Stimulated activated CD8-positive, alpha-beta memory T cell treated with anti-CD3 and anti-CD28 coated beads, Interleukin-4, amount 100 ng/mL, for 4 hours (primary cell): ENCODE data around the gene NINJ2.
A peak's percentile ranks its signal among the peaks of the same experiment; 100 is the strongest.

ENCODE experiments used
- DNase-seq, 2 donors: peaks; one replicate each; pipeline ENCODE4 v3.0.0-alpha.2; 2020; ENCODE audit warnings: low read depth in 2 of 2, low spot score in 1 of 2

The NINJ2 gene

DNA sequence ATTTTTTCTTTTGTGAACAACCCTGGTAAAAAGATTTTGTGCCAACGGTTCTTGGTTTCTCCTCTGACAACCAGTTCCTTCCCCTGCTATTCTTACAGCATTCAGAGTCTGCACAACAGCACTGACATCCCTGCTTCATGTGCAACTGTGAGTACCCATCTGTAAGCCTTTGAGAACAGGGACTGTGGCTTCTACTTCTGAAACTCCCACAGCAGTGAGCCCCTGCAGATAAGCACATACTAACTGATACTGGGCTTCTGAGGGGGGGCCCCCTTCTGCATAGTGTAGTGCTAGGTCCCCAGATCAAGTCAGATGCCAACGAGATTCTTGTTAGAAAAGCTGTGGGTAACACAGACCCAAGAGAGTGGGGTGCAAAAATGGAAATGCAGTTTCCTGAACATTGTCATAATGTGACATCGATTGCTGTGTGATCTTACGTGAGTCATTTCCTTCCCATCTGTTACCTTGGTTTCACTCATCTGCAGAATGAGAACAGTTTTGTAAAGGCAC is 11.1 kb upstream of the NINJ2 start:
- DNase-seq = peak; percentile 24 to 46

DNA sequence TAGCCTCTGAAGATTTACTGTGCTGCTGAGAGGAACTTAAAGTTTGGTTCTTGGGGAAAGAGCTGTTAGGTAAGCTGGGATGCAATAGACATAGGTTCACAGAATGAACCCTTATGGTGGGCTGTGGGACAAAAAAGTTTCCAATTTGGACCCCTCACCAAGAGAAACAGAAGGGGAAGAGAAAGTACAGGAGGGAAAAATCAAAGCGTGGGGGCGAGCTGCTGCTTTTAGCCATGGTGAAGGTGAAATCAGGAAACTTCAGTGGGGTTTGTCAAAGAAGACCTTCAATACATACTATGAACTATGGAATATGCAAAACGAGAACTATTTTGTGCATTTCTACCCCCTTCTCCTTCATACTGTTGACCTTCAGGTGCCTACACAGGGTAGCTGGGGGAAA is 10.6 kb upstream of the NINJ2 start:
- no peak for DNase-seq

DNA sequence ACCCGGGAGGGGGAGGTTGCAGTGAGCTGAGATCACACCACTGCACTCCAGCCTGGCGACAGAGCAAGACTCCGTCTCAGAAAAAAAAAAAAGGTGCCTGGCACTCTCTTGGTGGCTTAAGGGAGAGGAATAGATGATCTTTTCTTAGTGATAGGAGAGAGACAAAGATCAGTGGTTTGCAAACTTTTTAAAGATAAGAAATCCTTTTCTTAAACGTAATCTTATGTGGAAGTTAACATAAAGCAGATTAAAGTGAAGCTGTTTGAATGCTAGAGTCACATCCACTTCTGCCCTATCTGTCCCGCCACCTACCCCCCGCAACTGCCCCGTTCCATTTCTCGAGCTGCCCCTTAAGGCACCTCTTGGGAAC is 6.3 kb upstream of the NINJ2 start:
- DNase-seq = no peak

DNA sequence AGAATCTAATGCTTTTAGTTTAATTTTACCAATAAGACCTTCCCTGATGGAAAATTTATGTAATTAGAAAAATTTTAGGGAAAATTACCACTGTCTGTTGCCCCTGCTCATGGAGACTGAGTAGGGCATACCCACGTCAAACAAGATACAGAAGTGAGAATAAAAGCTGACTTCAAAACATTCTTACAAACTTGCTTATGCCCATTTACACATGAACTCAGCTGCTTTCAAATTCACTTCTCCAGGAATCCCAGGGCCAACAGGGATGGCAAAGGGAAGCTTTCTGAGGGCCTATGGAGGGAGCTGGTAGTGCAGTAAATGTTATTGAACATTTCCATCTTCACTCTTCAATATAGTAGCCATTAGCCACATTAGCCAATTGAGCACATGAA is 4.8 kb upstream of the NINJ2 start:
- no peak for DNase-seq

DNA sequence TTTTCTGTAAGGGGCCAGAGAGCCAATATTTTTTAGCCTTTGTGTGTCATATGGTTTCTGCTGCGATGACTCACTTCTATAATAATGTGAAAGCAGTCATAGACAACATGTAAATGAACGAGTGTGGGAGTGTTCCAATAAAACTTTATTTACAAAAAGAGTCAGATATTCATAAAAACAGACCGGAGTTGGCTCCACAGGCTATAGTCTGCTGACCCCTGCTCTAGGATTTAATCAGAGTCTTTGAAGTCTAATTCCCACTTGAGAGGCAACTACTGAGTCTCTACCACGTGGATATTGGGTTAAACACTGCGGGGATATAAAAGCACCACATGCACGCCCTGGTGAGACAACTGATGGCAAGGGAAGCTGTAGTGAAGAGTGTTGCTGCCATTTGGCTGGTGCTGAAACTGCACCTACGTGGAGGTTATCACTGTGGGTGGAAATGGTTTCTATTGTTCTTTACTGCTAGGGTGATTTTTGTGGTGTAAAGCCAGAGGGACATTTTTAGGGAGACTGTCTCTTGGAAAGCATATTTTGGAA is 3.6 kb upstream of the NINJ2 start:
- no peak for DNase-seq

DNA sequence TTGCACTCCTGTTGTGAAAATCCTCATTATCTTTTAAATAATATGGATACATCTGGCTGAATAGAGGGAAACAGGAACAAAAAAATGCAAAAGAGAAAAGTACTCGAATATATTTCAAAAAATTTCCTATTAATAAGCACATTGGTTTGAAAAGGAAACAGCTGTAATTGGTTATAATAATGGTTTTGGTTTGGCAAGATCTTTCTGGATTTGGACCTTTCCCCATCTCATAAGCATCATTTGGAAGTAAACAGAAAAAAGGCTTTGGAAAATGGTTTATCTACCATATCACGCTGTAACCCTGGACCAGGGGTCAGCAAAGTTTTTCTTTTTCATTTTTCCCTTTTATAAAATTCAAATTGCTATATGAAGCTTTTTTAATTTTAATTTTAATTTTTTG is 2.8 kb upstream of the NINJ2 start:
- no peak for DNase-seq

DNA sequence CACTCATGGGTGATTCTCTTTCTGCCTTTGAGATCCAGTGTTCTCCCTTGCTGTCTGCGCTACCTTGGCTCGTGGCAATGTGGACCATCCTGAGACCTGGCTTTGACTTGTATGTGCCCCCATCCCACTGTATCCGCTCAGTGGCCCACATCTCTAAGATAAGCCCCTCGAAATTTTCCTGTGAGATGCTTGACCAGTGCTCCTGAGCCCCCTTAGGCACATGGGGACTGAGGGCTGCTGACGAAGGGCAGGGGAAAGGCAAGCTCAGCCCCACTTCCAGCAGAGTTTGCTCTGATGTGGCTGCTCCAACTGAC is 1.5 kb upstream of the NINJ2 start:
- no peak for DNase-seq

DNA sequence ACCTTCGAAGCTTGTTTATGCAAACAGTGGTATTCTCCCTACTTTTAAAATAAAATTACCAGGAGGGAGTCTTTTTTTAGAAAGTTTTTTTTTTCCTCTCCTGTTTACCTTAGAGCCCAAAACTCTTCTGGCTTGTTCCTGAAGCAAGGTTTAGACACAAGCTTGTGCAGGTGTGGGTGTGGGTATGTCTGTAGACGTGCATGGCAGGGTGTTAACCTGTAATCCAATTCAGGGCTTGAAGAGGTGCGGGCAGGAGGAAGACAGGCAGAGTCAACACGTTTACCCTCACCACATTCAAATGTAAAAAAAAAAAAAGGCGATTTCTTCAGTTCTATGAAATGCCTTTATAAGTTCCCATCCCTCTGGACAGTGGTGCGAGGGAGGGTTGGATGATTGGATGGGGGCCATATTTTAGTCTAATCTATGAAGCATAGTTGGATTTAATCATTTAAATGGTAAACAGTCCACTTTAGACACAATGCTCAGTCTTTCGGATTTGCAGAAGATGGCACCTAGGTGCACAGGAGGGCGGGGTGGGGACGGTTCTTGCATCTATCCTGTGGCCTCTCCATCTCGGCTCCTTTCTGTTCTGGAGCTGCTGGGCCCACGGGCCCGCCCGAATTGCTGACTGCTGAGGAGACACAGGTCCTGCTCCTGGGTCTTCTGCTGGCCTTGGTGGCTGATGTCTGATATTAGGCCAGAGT is 982 bp upstream of the NINJ2 start:
- no peak for DNase-seq

DNA sequence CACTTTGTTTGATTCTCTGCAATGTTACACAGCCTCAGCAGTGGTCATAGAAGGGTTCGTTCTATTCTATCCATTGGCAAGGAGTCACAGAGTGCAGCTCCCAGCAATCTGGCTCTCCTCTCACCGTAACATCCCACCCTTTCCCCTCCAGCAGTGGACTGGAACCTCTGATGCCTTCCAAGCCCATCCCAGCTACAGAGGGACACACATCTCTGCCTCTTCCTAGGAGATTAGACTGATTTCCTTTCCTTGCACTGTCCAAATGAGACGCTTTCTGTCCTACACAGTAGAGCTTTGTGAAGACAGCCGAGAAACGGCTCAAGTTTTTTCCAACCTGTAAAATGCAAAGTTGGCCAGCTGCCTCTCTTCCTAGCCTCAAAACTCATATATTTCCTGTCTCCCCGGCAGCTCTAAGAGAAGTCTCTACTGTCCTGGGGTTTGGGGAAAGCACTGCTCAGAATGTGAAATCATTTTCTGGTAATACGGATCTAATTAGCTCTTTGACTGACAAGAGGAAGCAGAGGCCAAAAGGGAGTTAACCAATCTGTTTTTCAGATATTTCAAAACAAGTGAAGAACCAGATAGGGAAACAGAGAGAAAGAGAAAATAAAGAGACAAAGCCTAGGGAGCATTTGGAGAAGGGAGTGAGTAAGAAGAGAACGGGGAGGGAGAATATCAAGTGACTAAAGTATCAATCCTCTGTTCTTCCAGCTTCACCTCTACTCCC is 516 bp downstream of the NINJ2 start:
- DNase-seq = no peak

DNA sequence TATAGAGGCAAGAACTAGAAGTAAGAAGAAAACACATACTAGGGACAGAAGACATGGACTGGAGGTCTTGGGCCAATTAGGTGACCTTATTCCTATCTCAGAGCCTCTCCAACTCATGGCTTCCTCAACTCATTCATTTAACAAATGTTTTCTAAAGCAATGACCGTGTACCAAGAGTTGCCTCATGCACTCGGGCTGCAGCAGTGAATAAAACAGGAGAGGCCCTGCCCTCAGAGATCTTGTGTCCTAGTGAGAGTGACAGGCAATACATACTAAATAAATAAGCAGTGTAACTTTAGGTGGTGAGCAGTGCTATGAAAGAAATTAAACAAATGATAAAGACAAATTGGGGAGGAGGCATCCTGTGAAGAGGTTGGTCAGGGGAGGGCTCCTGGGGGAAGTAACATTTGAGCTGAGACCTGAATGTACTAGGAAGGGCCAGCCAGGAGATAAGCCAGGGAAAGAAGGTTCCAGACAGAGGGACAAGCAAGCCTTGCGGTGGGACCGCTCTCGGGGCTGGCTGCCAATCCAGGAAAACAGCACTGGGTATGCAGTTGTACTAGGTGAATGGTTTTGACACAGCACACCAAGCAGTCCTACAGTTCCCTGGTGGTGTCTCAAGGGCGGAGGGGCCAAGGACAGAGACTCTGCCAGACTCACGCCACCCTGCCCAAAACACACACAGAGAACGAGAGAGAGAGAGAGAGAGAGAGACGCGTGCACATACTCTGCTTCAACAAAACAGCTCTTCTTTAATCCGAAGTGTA is 1.3 kb downstream of the NINJ2 start:
- DNase-seq = no peak

DNA sequence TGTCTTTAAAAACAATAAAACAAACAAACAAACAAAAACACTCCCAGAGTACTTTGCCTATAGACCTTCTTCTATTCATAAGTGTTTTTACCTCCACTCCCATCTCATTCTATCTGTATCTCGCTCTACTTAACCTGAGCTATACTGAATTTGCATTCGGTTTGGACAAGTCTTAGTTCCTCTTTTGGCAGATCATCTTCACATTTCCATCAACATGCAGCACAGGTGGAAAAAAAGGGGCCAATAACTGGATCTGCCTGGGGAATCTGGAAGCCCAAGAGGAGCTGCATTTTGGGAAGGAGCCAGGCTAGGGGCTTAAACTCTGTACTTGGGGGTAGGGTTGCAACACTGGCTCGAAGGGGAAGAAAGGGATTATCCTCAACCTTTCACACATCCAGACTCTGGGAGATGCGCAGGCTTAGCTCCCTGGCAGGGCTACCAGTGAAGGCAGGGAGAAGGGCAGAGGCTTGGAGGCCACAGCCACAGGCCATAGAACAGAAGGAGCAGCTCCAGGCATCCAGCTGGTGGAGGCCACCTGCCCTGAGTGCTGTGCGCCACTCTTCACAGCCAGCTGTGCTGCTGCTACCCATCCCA is 4.1 kb downstream of the NINJ2 start:
- DNase-seq = no peak

DNA sequence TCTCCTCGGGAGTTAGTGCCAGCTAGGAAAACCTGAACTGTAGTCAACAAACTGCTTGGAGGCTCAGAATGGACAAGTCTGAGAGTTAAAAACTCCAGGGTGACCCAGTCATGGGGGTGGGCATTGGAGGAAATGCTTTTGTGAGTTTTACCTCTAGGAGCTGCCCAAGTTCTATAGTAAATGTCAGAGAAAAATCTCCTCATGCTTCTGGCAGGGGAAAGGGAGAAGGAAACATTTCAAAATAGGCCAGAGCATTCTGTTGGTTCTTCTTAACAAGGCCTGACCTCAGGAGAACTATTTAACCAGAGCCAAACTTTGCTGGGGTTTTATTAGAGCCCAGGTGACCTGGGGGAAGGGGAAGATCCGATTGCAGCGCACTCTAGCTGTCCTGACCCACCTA is 12.3 kb downstream of the NINJ2 start:
- DNase-seq = no peak

DNA sequence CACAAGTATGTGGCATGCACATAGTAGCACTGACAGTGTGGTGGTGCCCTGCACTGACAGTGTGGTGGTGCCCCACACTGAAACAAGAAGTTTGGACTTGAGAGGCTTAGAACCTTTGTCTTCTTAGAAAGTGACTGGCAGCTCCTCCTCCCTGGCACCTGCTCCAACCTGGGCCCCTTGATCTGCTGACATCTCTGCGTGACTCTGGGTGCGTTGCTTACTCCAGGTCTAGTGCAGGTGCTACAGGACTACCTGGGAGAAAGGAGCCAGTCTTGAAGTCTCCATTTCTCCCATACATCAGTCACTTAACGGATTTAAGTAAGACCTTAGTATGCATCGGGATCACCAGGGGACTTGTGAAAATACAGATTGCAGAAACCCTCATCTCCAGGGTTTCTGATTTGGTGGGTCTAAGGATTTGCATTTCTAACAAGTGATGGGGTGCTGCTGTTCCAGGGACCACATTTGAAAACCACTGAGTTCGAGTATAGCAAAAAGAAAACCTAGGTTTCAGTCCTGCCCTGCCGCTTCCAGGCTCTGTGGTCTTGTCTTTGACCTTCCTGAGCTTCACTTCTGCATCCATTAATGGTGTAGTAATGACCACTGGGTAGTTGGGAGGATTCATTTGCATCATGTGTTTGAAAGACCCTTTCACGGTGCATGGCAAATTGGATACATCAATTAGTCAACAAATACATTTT is 15.7 kb downstream of the NINJ2 start:
- DNase-seq = no peak

DNA sequence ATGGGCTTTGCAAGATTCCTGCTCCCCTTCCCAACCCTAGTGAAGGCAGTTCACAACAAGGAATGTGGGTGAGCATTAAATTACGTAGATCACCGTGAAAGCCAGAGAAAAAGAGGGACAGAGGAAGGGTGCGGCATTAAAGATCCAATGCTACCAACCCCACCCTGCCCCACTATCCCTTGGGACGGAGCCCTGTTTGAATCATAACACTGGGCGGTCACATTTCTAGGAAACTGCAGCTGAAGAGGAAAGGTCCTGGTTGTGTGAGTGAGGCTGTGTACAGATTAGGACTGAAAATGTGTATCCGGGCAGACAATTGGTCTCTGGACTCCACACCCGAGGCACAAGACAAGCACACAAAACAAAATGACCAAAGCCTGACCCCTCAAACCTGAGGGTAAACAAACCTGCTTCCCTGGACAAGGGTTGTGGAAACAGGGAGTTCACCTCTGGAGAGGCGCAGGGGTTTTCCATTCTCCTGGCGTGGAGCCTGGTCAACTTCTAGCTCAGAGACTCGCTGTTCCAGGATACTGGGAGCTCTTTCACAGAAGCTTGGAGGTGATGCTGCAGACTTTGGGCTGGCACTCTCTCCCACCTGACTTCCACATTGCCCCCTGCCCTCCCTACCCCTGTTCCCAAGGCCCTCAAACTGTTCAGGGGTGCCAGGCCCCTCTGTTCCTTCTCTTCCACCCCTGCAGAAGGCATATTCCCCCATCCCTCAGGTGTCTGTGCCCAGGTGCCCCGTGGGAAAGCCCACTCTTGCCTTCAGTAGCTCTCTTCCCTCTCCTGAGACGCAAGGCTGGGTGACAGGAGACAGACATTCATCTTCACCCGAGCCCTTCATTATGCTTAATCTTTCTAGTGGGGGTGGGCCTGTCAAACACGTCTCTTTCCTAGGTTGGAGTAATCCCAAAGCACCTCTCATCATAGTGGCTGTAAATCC is 16.5 kb downstream of the NINJ2 start:
- no peak for DNase-seq

DNA sequence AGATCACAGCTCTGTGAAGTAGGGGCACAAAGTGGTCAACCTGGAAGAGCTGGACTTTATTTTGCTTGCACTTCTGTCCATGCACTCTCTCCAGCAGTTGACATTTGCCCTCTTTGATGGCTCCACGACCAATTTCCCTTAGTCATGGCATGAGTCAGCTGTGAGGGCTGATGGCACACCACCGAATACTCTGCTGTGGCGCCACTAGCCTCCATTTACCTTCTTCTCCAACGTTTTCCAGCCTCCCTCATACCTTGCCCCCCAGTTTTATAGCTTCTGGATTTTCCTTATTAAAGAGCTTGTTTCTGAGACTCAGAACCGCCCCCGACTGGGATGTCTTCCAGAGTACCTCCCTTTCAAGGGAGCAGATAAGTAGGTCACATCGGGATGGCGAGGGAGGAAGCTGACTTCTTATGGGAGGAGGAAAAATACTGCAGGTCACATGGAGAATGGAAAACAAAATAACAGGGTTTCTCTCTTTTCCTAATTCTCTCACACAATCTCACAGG is 17.6 kb downstream of the NINJ2 start:
- DNase-seq = no peak

DNA sequence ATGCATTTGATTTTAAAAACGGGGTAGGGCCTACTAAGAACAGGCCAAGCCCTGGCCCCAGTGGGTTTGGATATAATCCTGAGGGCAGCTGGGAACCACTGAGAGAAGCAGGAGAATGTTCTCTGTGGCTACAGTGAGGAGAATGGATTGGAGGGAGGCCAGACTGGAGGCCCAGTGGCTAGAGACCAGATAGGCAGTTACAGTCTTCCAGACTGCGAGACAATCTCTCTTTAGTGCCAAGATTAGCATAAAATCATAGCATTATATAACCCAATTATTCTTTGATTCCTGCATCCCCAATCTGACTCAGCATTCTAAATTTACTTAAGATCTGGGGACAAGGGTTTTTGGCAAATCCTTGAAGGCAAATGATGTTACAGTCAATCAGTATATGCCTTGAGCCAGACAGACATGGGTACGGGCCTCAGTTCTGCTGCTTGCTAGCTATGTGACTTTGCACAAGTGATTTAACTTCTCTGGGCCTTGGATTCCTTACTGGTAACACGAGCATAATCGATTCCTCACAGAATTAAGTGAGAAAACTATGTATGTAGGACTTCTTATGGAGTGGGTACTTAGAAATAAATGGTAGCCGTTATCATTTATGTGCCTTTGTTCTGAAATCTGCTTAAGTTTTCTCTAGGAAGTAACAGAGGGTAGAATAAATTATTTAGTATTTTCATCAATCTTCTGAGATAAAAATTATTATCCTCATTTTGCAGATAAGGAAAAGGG is 18.3 kb downstream of the NINJ2 start:
- no peak for DNase-seq

DNA sequence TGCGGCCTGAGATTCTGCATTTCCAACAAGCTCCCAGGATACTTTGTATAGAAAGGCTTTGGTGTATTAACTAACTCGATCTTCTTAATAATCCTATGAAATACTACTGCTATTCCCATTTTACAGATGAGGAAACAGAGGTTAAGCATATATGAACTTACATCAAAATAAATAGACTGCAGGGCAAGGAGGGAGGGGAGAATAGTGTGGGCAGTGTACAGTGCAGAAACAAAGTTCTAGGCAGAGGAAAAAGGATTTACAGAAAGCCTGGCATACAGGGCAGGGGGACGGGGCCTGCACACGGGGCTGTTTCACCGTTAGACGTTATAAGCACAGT is 19.0 kb downstream of the NINJ2 start:
- no peak for DNase-seq

DNA sequence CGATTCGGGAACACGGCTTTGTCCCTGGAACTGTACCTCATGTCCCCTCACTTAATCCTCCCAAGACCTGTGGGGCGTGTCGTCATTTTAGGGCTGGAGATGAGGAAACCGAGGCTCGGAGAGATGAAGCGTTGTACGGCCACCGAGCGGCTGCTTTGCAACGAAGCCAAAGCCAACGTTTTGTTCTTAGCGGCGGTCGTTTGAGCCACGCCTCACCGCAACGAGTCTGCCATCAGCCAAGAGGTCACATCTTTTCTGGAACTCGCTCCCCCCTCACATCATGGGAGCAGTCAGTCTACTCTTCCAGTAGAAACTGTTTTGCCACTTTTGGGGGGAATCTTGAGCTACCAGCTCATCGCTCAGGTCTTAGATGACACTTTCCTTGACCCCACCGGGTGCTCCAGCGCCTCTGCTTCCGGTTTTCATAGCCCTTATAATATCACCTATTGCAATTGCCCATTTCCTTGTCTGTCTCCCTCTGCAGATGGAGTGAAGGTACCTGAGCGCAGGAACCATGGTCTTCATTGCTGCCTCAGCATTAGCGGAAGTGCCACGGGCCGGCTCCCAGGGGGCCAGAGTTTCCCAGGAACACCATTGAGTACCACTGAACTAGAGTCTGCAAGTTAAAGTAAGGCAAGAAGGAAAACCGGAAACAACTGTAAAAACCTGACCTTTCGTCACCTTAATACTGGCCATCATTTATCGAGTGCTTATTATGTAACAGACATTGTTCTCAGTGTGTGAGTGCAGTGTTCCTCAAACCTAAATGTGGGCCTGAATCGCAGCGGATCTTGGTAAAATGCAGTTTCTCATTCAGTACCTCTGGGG is 19.6 kb downstream of the NINJ2 start:
- DNase-seq = no peak
